DMS114 treated with DMSO at 0.1 percent for 48 hours (cell line): ENCODE measurements around the gene NCOA3.
A peak's percentile ranks its signal among the peaks of the same experiment; 100 is the strongest.
"Not testable (repeated sequence)": the region's sequence is repeated elsewhere in the genome, so short reads cannot be mapped to it uniquely, and the experiment has no call there.

Source experiments
- DNase-seq: peaks from one replicate; lab custom pipeline; 2025; ENCODE audit not compliant: unreplicated experiment; lab: John Stamatoyannopoulos, UW

The NCOA3 gene

DNA sequence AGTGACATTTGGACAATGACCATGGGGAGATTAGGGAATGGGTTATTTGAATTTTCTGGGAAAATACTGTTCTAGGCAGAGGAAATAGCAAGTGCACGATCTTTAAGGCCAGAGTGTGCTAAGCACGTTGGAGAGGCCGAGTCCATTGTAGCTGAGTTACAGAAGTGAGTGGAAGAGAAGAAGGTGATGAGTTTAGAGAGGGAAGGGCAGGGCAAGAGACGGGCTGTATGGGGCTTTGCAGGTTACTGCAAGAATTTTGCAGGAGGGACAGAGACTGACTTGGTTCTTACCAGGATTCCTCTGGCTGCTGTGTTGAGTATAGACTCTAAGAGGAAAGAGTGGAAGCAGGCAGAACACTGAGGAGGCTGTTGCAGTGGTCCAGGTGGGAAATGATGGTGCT, 1.1 kb upstream of the NCOA3 start:
- DNase-seq: no peak

DNA sequence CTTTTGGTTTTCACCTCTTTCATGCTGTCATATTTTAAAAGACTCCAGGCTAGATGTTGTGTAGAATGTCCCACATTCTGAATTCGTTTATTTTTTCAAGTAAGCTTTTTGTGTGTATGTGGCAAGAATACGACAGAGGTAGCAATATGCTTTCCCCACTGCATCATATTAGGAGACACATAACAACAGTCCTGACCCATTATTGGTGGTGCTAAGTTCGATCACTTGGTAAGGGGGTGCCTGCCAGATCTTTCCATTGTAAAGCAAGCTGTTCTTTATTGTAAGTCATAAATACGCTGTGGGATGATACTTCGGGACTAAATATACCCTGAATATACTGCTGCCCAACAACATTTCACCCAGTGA, 588 bp upstream of the NCOA3 start:
- DNase-seq: no peak

DNA sequence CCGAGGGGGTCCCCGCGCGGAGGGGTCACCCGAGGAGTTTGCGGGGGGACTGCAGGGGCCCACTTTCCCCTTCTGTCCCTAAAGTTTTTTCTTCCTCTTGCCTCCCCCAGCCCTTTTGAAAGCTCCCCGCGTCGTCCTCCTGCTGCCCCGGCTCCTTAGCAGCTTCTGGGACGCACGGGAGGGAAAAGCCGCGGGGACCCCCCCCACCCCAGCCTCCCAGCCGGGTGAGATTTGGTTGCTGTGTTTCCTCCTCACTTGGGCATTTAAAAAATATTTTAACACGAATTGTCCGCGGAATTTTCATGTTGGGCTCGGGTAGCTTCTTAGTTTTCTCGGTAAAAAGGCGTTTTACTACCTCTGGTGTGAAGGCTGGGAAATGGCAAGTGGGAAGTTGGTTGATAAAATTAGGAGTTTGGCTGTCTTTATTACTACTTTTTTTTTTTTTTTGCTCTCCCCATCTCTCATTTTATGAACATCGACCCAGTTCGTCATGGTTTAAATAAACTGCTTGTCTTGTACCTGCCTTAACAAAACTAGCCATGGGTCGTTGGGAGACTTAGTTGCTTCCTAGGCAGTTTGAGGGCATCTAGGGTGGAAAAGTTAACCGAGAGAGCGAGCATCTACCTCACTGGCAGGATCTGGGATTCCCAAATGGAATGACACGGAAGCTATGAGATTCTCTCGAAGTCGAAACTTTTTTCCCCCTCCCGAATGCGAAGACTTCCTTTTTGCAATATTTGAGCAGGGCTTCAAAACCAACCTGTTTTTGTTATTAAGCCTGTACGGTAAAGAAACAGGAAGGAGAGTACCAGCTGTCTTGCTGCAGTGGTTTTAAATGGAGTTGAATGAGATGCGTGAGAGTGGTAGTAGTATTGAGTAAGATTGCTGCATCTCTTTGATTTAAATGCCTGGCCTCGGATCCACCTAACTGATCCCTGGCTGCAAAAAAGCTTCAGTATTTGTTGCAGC, 868 bp downstream of the NCOA3 start:
- DNase-seq: peak; percentile 9

DNA sequence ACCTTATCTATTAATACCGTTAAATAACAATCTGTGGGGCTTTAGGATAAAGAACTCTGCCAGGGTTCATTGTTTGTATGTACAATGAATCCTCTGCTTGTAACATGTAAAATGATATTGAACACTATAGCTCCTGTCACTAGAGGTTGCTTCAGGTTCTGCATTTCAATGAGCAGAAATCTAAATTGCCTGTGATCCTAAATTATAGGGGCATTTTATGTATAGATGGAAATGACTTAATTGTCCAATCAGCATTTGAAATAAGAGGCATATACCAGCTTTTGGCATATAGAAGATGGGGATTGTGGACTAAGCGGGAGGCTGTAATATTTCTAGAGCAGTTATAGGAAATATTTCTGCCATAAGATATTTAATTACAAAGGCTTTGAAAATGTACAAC, 2.0 kb downstream of the NCOA3 start:
- no peak for DNase-seq

DNA sequence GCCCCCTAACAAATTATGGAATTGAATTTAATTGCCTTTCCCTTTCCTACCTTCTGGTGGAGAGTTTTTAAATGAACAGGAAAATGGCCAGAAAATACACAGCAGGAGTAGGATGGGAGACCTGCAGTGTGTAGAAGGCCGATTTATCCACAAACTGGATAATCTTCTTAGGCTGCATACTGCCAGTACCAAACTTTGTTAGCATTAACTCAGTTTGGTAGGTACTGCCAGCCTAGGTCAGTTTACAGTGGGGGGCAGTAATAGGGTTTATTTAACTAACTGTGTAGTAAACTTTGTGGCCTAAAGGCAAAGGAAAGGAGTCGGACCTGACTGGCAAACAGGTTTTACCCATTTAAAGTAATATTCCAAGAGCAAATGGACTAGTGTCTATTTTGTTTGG, 4.6 kb downstream of the NCOA3 start:
- DNase-seq: no peak

DNA sequence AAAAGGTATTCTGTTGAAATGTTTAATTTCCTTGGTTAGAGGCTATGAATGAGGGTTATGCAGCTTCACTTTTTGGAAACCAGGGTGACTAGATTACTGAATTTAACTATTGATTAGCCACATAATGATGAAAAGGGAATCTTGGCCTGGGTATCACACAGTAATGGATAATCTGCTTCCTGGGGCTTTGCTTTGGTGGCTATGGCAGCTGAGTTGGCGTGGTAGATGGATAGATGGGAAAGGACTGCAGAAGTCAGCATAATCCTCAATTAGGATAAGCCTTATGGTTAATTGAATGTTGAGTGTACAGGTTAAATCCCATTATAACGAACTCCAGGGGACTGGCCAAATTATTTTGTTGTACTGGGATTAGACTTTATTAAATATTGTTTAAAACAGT, 5.2 kb downstream of the NCOA3 start:
- DNase-seq: no peak

DNA sequence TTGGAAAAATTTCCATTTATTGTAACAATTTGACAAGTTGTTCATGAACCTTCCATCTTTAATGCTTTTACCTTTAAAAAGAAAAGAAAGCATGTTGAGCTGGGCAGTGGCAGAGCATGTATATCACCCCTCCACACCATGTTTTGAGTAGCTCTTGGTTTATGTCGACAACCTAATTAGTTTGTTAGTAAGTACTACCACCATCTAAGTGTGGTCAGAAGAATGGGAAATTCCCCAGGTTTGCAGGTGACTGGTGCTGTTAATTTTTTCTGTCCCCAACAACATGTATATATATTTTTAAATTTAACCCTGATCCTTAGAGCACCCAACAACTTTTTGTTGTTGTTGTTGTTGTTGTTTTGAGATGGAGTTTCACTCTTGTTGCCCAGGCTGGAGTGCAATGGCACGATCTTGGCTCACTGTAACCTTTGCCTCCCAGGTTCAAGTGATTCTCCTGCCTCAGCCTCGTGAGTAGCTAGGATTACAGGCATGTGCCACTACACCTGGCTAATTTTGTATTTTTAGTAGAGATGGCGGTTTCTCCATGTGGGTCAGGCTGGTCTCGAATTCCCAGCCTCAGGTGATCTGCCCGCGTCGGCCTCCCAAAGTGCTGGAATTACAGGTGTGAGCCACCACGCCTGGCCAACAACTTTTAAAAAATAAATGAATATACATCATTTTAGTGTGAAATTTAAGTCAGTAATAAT, 5.7 kb downstream of the NCOA3 start:
- DNase-seq: not testable (repeated sequence)

DNA sequence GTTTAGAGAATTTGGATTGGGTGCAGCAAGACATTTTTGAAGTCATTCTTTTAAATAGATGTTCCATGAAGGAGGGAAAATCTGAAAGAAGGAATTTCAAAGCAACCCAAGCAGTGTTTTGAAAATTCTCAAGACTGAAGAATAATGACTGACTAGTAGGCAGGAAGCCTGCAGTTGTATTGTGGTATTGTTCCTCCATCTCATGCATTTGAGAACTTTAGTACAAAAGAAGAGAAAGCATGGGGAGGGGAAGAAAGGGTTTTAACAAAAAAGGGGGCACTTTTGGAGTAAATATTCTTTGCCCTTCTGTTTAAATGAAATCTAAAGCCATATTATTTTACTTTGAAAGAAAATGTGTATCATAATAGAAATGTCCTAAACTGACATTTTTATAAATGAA, 6.6 kb downstream of the NCOA3 start:
- no peak for DNase-seq

DNA sequence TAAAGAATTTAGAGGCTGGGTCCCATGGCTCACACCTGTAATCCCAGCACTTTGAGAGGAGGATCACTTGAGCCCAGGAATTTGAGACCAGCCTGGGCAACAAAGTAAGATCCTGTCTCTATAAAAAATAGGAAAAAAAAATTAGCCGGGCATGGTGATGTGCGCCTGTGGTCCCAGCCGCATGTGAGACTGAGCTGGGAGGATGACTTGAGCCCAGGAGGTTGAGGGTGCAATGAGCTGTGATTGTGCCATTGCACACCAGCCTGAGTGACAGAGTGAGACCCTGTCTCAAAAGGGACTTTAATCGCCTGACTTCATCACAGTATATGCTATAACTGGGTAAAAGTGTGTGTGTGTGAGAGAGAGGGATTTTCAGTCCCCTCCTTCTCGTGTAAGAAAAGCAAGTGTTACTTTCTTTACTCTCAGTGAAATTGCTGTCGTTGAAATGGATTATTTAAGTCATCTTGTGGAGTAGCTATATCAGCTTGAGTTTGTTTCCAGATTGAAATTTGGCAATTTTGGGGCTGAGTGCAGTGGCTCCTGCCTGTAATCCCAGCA, 7.5 kb downstream of the NCOA3 start:
- no peak for DNase-seq

DNA sequence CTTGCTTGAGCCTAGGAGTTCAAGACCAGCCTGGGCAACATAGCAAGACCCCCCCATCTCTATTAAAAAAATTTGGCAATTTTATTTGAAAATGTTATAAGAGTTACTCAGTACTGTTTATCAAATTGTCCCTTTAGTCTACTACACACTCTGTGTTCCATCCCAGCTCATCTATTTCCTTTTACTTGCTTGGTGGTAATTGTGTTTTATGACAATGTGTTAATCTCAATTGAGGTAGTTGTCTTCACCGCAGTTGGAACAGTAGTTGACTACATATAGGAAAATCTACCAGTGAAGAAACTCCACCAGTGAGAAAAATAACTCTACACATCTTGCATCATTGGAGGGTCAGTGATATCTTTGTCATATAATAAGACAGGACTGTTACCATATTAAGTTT, 8.0 kb downstream of the NCOA3 start:
- DNase-seq: no peak

DNA sequence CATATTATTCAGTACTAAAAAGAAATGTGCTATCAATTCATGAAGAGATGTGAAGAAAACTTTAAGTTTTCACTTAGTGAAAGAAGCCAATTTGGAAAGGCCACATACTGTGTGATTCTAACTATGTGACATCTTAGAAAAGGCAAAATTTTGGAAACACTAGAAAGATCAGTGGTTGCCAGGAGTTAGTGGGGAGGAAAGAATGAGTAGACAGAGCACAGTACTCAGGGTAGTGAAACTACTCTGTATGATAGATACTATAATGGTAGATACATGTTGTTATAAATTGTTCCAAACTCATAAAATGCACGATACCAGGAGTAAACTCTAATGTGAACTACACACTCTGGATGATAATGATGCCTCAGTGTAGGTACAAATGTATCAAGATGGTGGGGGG, 14.2 kb downstream of the NCOA3 start:
- no peak for DNase-seq

DNA sequence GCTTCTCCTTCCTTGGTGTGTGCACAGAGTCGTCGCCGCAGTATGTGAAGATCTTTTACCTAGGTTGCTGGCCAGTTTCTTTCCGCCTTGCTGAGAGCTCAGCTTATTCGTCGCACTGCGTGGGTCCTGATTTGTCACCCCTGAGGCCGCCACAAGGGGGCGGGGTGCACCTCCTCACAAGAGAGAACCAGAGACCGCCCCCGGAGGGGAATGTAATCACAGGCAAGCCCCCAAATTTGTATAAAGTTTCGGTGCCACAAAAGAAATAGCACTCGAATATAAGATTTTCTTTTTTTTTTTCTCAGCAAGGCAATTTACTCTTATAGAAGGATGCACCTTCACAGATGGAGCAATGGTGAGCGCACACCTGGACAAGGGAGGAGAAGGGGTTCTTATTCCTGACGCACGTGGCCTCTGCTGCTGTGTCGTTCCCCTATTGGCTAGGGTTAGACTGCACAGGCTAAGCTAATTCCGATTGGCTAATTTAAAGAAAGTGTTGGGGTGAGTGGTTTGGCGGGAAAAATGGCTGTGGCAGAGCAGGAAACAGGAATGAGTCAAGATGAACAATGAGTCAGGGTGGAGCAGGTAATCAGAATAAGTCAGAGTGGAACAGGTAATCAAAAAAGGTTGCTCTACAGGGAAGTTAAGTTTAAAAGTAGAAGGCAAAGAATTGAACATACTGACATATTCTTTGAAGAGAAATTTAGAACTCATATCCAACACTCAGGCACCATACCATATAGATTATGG, 19.5 kb downstream of the NCOA3 start:
- no peak for DNase-seq

DNA sequence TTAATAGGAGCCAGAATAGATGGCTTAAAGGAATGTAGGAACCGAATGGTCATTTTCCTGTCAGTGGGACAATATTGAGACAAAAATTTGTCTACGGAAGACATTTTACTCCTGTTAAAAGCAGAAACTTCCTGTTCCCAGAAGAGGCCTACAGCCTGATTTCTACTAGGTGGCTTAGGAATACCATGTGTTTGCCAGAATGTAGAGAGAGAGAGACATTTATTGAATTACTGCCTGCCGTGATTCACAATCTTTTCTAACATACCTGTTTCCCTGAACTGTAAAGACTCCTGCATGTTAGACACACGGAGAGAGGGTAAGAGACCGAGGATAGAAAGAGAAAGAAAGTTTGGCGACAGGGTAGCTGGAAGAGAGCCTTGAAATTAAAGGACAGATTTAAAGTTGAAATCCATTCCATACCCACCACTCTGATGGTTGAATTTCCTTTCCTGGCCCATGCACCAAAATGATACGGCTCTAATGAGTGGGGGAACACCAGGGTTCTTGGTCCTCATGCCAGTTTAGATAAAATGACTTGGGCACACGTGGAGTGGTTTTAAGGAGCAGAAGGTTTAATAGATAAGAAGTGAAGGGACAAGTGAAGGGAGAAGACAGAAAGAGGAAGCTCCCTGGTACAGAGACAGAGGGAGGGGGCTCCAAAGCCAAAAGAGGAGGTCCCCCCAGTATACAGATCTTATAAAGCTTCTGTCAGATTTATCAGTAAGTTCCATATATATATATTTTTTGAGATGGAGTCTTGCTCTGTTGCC, 22.5 kb downstream of the NCOA3 start:
- DNase-seq: no peak

DNA sequence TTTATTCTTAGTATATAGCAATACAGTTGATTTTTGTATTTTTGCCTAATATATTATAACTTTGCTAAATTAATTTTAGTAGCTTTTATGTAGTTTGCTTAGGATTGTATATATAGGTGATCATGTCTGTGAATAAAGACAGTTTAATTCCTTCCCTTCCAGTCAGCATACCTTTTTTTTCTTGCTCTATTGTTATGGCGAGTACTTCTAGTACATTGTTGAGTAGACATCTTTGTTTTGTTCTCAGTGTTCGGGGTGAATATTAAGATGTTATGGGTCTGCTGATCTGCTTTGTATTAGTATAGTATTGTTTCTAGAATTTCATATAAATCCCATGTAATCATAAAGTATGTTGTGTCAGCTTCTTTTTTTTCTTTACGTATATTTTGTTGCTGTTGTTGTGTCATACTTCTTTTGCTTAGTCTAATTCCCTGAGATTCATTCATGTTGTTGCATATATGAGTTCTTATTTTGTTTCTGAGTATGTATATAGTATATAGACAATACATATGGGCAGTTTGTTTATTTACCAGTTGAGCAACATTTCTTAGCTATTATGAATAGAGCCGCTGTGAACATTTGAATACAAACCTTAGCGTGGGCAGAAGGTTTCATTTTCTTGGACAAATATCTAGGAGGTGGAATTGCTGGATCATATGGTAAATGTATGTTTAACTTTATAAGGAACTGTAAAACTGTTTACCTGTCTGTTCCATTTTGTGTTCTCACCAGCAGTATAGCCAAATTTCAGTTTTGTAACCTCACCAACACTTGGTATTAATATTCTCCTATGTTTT, 25.5 kb downstream of the NCOA3 start:
- no peak for DNase-seq

DNA sequence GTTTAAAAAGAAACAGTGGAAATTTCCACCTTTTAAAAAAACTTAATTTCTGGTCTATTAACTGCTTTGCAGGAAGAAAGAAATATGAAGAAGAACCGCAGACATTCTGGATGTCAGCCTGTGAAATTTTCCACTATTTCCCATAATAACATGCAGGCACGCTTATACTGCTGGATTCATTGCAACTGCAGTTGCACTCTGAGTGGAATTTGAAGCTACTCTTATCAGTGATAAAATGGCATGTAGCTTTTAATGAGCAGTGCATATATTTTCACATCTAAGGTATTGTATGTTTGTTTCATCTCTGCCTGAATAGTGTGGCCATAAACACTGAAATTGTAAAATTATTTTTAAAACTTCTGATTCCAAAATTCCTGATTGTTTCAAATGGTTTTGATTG, 28.2 kb downstream of the NCOA3 start:
- no peak for DNase-seq

DNA sequence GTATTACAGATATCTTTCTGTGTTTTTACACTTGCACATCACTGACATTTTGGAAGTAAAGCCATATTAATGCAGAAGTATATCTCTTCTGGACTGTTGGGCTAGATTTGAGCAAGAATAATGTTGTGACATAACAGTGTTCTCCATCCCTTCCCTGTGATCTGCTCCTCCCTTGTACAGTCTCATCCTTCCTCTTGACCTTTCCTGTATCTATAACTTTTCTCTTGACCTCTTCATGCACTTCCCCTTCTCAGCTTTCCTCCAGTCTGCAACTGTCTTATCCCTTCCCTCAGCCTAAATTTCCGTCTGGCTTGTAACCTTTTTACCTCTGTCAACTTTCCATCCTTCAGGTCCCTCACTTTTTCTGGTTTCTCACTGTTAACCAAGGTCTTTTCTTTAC, 29.8 kb downstream of the NCOA3 start:
- no peak for DNase-seq

DNA sequence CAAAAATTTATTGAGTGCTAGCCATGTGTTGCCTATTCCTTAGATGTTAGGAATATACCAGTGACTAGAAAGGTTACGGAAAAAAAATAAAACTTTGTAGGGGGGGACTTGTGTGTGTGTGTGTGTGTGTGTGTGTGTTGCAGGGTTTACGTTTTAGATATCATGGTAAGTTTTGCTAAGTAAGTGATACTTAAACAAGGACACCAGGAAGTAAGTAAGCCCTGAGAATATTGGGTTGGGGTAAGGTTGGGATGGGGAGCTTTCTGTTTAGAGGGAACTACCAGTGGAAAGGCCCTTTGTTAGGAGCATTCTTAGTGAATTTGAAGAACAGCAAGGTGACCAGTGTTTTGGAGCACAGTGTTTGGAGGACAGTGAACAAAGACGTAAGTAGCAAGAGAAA, 30.3 kb downstream of the NCOA3 start:
- no peak for DNase-seq

DNA sequence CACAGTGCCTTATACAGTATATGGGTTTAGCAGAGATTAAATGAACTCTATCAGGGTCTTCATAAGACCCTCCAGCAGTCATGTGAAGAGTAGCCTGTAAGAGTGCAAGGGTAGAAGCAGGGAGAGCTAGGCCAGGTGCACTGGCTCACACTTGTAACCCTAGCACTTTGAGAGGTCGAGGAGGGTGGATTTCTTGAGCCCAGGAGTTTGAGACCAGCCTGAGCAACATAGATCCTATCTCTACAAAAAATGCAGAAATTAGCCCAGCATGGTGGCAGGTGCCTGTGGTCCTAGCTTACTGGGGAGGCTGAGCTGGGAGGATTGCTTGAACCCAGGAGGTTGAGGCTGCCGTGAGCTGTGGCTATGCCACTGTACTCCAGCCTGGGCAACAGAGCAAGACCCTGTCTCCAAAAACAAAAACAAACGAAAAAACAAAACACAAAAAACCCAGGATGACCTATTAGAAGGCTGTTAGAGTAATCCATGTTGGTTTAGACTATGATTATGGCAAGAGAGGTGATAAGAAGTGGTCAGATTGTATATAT, 31.9 kb downstream of the NCOA3 start:
- DNase-seq: no peak

DNA sequence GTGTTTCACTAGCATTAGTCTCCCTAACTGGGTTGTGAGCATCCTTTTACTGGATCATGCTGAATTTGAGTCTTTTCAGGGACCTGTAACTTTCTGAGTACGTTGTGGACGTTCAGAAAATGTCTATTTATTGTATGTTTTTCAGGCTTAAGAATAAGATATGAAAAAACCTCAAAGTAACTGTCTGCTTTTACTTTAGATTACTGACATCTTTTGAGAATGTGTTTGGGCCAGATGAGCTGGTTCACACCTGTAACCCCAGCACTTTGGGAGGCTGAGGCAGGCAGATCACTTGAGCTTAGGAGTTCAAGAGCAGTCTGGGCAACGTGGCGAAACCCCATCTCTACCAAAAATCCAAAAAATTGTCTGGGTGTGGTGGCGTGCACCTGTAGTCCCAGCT, 32.7 kb downstream of the NCOA3 start:
- DNase-seq: no peak

DNA sequence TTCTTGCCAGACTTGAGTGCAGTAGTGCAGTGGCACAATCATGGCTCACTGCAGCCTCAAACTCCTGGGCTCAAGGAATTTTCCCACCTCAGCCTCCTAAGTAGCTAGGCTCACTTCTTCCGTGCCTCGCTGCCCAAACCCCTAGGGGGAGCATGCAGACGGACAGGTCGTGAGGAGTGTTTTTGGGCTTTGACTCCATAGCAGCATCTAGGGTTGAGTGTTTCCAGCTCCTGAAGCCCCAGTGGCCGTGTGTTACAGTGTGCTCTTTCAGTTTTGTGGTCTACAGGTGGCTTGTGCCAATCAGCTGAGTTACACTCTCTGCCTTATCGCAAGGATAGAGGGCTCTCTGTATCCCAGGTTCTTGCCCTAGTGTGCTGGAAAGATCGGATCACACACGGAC, 33.4 kb downstream of the NCOA3 start:
- no peak for DNase-seq
